Thoracic aorta (tissue), 2 donors: Measurements from ENCODE around the gene DBR1. TPM values are rescaled to one million over a fixed set of nuclear protein-coding genes. Genes with fewer than 3 reads are reported as not detected.
A peak's percentile ranks its signal among the peaks of the same experiment; 100 is the strongest.

Source experiments
- ATAC-seq: fragments of 150-250 bp; one replicate; pipeline ENCODE4 v1.8.0; 2017; ENCODE audit warnings: low read depth; ENCODE audit not compliant: insufficient number of reproducible peaks, low FRiP score
- DNase-seq: peaks from one replicate; pipeline ENCODE4 v3.0.0-alpha.2; 2020; ENCODE audit warnings: low spot score
- H3K27ac ChIP-seq, 2 donors: fragments of 200-600 bp; sonication (generic); 1 replicate in 1 of 2; 2 replicates in 1 of 2; pipeline ENCODE4 v1.5.1; 2016; ENCODE audit warnings: mild to moderate bottlenecking in 2 of 2, moderate library complexity in 2 of 2
- H3K27me3 ChIP-seq: fragments of 200-600 bp; sonication (generic); replicated peaks from 2 replicates; pipeline ENCODE4 v1.6.0; 2016; ENCODE audit warnings: mild to moderate bottlenecking; ENCODE audit not compliant: insufficient read depth
- H3K36me3 ChIP-seq: fragments of 200-600 bp; sonication (generic); one replicate; pipeline ENCODE4 v1.5.1; 2016
- H3K4me1 ChIP-seq, 2 donors: fragments of 200-600 bp; sonication (generic); 1 replicate in 1 of 2; 2 replicates in 1 of 2; pipeline versions ENCODE4 v1.5.1 to v1.6.0; 2016; ENCODE audit warnings: low read depth in 2 of 2, mild to moderate bottlenecking in 1 of 2; ENCODE audit not compliant: control insufficient read depth in 1 of 2
- H3K4me3 ChIP-seq: fragments of 200-600 bp; sonication (generic); 2 replicates; pipeline ENCODE4 v1.5.1; 2016; ENCODE audit warnings: mild to moderate bottlenecking
- H3K9me3 ChIP-seq: fragments of 200-600 bp; sonication (generic); 2 replicates; pipeline ENCODE4 v1.5.1; 2016
- total RNA-seq, 2 donors: library from RNA; depleted of rRNA; stranded (reverse); fragments of >200 nt; gene quantifications; one replicate each; pipeline versions ENCODE4 v1.1.0 to v1.2.3, GENCODE V29; 2016
- TF ChIP-seq, protein P1 (sequence below): fragments of 200-600 bp; sonication (generic); IDR thresholded peaks from one replicate; pipeline ENCODE4 v1.5.1; 2019; ENCODE audit warnings: antibody characterized with exemption

Gene DBR1
- total RNA-seq = 10 to 100 TPM in 1 of 2 donors, 1 to 10 TPM in 1; 9.9 to 12.6 TPM

DNA sequence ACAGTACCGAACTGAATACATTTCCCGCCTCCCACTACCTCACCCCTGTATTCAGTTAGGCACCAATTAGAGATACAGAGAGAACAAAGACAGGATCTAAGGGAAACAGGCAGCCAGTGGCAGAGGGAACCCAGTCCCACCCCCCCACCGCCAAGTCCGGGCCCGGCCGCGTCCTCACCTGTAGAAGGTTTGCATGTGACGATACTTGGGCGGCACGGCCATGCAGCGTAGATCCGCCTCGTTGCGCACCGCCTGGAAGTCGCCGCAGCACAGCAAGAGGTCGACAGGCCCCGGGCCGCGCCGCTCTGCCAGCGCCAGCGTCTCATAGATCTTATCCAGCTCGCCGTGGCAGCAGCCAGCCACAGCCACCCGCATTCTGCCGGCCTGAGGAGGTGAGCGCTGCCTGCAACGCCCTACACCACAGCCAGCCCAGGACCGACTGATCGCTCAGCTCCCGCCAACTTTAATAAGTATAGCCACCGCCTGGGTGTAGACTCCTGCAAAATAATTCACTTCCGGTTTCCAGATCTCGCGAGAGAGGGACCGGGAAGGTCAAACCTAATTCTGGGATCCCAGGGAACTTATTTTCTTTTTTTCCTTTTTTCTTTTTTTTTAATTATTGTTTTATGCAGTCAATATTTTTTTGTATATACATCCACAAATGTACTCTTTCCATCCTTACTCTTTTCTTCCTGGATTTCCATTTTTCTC, at the start of gene DBR1:
DBR1 (minus strand) TSS at position 501 of the 711 bp plus-strand sequence; CDS start at position 375, 126 bp downstream.
- Histone ChIP-seq H3K4me1 (peaks cover 11 to 24% of the 10 kb centered on the region in 2 donors), H3K27ac (peak within 1 kb of the TSS; percentile 62 to 67), H3K27me3 (no peaks in the 10 kb centered on the region), H3K4me3 (peak within 1 kb of the TSS; percentile 92), H3K36me3 (peaks cover 7% of the 10 kb centered on the region), H3K9me3 (no peaks in the 10 kb centered on the region)
- ATAC-seq (peak; percentile 90), DNase-seq (peak; percentile 54)
- TF ChIP-seq, protein P1, sequence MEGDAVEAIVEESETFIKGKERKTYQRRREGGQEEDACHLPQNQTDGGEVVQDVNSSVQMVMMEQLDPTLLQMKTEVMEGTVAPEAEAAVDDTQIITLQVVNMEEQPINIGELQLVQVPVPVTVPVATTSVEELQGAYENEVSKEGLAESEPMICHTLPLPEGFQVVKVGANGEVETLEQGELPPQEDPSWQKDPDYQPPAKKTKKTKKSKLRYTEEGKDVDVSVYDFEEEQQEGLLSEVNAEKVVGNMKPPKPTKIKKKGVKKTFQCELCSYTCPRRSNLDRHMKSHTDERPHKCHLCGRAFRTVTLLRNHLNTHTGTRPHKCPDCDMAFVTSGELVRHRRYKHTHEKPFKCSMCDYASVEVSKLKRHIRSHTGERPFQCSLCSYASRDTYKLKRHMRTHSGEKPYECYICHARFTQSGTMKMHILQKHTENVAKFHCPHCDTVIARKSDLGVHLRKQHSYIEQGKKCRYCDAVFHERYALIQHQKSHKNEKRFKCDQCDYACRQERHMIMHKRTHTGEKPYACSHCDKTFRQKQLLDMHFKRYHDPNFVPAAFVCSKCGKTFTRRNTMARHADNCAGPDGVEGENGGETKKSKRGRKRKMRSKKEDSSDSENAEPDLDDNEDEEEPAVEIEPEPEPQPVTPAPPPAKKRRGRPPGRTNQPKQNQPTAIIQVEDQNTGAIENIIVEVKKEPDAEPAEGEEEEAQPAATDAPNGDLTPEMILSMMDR = no peak

DNA sequence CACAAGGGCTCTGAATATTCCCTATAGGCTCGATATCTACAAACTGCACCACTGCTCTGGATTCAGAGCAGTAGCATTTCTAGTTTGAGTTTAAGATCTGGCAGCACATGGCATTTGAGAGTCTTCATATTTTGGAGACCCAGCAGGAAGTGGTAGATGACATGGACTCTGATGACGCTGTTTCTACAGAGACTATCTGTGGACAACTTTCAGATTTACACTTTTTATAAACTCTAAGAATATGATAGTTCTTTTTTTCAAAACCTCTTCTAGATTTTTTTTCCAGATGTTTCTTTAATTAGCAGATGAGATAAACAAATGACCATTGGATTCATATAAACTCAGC, 48.2 kb upstream of the DBR1 start:
- H3K4me3 ChIP-seq = no peak overlapping the region
- H3K27me3 ChIP-seq = no peaks in the 10 kb centered on the region
- ATAC-seq = no peak
- H3K36me3 ChIP-seq = peaks cover 21% of the 10 kb centered on the region
- TF ChIP-seq, protein P1 = no peak
- H3K9me3 ChIP-seq = no peaks in the 10 kb centered on the region
- H3K27ac ChIP-seq = no peak overlapping the region
- peaks cover 14 to 21% of the 10 kb centered on the region in 2 donors for H3K4me1 ChIP-seq
- no peak for DNase-seq

DNA sequence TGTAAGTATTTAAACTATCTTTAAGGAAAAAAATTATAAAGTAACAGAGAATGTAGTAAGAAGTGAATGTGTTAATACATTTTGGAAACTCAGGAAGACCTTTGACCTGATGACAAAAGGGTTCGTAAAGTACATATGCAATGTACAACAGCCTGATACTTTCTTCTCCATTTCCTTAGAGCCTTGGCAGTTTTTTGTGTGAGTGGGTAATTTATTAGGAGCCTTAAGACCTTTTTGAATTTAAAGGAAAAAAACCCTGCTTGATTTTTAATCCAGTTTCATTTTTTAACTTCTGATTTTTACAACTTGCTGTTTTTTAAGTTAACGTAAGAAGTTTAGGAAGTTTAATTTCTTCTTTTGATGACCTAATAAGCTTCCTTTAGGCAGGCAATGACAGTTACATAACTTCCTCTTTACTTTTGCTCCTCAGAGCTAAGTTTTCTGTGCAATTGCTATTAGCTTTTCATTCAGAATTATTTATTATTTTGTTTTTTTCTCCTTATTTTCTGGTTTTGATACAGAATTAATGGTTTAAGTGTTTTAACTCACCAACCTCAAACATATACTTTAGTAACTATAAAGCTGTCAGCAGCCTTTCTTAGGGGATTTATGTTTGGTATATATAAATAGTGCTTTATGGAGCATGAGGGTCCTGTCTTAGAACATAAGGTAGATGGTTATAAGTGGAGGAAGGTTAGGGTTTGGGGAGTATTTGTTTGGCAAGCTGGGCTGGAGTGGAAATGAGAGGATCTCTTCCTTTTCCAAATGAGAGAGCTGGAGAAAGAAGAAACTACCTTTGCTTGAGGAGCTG, 47.6 kb upstream of the DBR1 start:
- Histone ChIP-seq H3K27me3 (no peaks in the 10 kb centered on the region), H3K4me3 (no peak overlapping the region), H3K4me1 (peaks cover 14 to 21% of the 10 kb centered on the region in 2 donors), H3K27ac (no peak overlapping the region), H3K9me3 (no peaks in the 10 kb centered on the region), H3K36me3 (peaks cover 21% of the 10 kb centered on the region)
- DNase-seq = no peak
- TF ChIP-seq, protein P1 = no peak
- no peak for ATAC-seq

- Histone ChIP-seq H3K9me3 (no peaks in the 10 kb centered on the region), H3K4me1 (peaks cover 14 to 21% of the 10 kb centered on the region in 2 donors), H3K27ac (no peak overlapping the region), H3K36me3 (peaks cover 21% of the 10 kb centered on the region), H3K4me3 (no peak overlapping the region), H3K27me3 (no peaks in the 10 kb centered on the region)
- ATAC-seq (no peak), DNase-seq (no peak)
- TF ChIP-seq, protein P1 = no peak
These were observed 46.1 kb upstream of the DBR1 start for GRCh38 chr3:138220788-138221187.

DNA sequence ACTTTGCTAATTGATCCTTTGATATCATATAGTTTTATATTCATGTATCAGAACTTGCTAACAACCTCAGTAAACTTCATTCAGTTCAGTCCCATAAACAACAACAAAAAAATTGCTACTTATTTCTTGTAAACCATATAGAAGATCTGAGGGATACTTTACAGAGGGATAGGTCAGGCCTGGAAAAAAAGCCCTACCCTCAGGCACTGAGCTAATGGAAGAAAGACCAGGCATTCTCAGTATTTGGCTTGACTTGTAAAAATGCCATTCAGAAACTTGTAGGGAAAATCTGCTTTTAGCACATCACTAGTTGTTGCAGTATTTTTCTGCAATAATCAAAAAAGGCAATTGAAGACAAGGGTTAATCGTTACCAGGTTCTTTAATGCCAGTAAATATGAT, 45.5 kb upstream of the DBR1 start:
- Histone ChIP-seq H3K27me3 (no peaks in the 10 kb centered on the region), H3K27ac (no peak overlapping the region), H3K4me1 (peaks cover 14 to 21% of the 10 kb centered on the region in 2 donors), H3K9me3 (no peaks in the 10 kb centered on the region), H3K4me3 (no peak overlapping the region), H3K36me3 (peaks cover 20% of the 10 kb centered on the region)
- no peak for ATAC-seq
- TF ChIP-seq, protein P1 = no peak
- DNase-seq = no peak
